Mesenchymal stem cell (in vitro differentiated cells and primary cell): ENCODE results near the gene JAG2.

ENCODE experiments used
- DNase-seq: peaks from one replicate; pipeline ENCODE4 v3.0.0-alpha.2; 2013
- H2AFZ ChIP-seq: one replicate; pipeline ENCODE4 v1.6.1; 2013; ENCODE audit warnings: low read depth, mild to moderate bottlenecking, control low read depth, inconsistent platforms, low read length, moderate library complexity
- H2AK5ac ChIP-seq: 2 replicates; pipeline ENCODE4 v1.6.1; 2013; ENCODE audit warnings: low read length, moderate library complexity, mild to moderate bottlenecking, inconsistent platforms; ENCODE audit not compliant: severe bottlenecking
- H2BK120ac ChIP-seq: one replicate; pipeline ENCODE4 v1.6.1; 2013; ENCODE audit warnings: low read depth, mild to moderate bottlenecking, inconsistent platforms, low read length, moderate library complexity
- H2BK12ac ChIP-seq, 2 experiments: one replicate each; pipeline ENCODE4 v1.6.1; 2013; ENCODE audit warnings: inconsistent platforms in 2 of 2, low read length in 2 of 2, mild to moderate bottlenecking in 2 of 2, moderate library complexity in 2 of 2, control low read depth in 1 of 2
- H2BK15ac ChIP-seq: one replicate; pipeline ENCODE4 v1.6.1; 2013; ENCODE audit warnings: mild to moderate bottlenecking, low read depth, inconsistent platforms; ENCODE audit not compliant: poor library complexity, severe bottlenecking
- H2BK5ac ChIP-seq: 2 replicates; pipeline ENCODE4 v1.6.1; 2013; ENCODE audit warnings: low read depth, mild to moderate bottlenecking, low read length, control low read depth, inconsistent platforms; ENCODE audit not compliant: poor library complexity, severe bottlenecking
- H3K14ac ChIP-seq, 2 experiments: one replicate each; pipeline ENCODE4 v1.6.1; 2013; ENCODE audit warnings: inconsistent platforms in 2 of 2, low read length in 2 of 2, control low read depth in 1 of 2, mild to moderate bottlenecking in 1 of 2, moderate library complexity in 1 of 2
- H3K18ac ChIP-seq, 2 experiments: one replicate each; pipeline ENCODE4 v1.6.1; 2013; ENCODE audit warnings: inconsistent platforms in 2 of 2, low read length in 2 of 2, control low read depth in 1 of 2, low read depth in 1 of 2, mild to moderate bottlenecking in 1 of 2
- H3K23ac ChIP-seq, 2 experiments: one replicate each; pipeline ENCODE4 v1.6.1; 2013; ENCODE audit warnings: inconsistent platforms in 2 of 2, low read length in 2 of 2, mild to moderate bottlenecking in 2 of 2, moderate library complexity in 2 of 2, control low read depth in 1 of 2
- H3K27ac ChIP-seq: 2 replicates; pipeline ENCODE4 v1.5.1; 2013; ENCODE audit warnings: mild to moderate bottlenecking, moderate library complexity, low read length, control low read depth, inconsistent platforms; ENCODE audit not compliant: poor library complexity, severe bottlenecking
- H3K27me3 ChIP-seq, 2 experiments: 2 replicates each; pipeline versions ENCODE4 v1.6.1 to v1.7.0; 2013; ENCODE audit warnings: low read length in 2 of 2, mild to moderate bottlenecking in 2 of 2, moderate library complexity in 2 of 2, control low read depth in 1 of 2, inconsistent platforms in 1 of 2; ENCODE audit not compliant: control insufficient read depth in 1 of 2, insufficient read depth in 1 of 2
- H3K36me3 ChIP-seq, 2 experiments: 2 replicates each; pipeline versions ENCODE4 v1.6.1 to v1.7.0; 2013; ENCODE audit warnings: low read length in 2 of 2, control low read depth in 1 of 2, inconsistent platforms in 1 of 2, low read depth in 1 of 2, mild to moderate bottlenecking in 1 of 2; ENCODE audit not compliant: insufficient read depth in 2 of 2, control insufficient read depth in 1 of 2
- H3K4ac ChIP-seq, 2 experiments: one replicate each; pipeline ENCODE4 v1.6.1; 2013; ENCODE audit warnings: inconsistent platforms in 2 of 2, low read length in 2 of 2, mild to moderate bottlenecking in 2 of 2, moderate library complexity in 2 of 2, control low read depth in 1 of 2, low read depth in 1 of 2
- H3K4me1 ChIP-seq: 2 replicates; pipeline ENCODE4 v1.6.1; 2013; ENCODE audit warnings: low read depth, low read length, control low read depth; ENCODE audit not compliant: control insufficient read depth, insufficient read depth
- H3K4me2 ChIP-seq: 2 replicates; pipeline ENCODE4 v1.6.1; 2013; ENCODE audit warnings: low read length, mild to moderate bottlenecking, inconsistent platforms; ENCODE audit not compliant: poor library complexity, severe bottlenecking
- H3K4me3 ChIP-seq, 2 experiments: 2 replicates each; pipeline versions ENCODE4 v1.5.1 to v1.7.0; 2013; ENCODE audit warnings: low read length in 2 of 2, mild to moderate bottlenecking in 2 of 2, control low read depth in 1 of 2, low read depth in 1 of 2; ENCODE audit not compliant: insufficient read depth in 1 of 2
- H3K79me1 ChIP-seq: replicated peaks from 2 replicates; pipeline ENCODE4 v1.6.1; 2013; ENCODE audit warnings: mild to moderate bottlenecking, control low read depth, low read length, inconsistent platforms; ENCODE audit not compliant: poor library complexity, severe bottlenecking
- H3K9ac ChIP-seq: 2 replicates; pipeline ENCODE4 v1.7.0; 2013; ENCODE audit warnings: mild to moderate bottlenecking, low read length, moderate library complexity
- H3K9me3 ChIP-seq: 2 replicates; pipeline ENCODE4 v1.7.0; 2013; ENCODE audit warnings: mild to moderate bottlenecking, low read length; ENCODE audit not compliant: control insufficient read depth
- H4K8ac ChIP-seq: one replicate; pipeline ENCODE4 v1.6.1; 2013; ENCODE audit warnings: inconsistent platforms, mild to moderate bottlenecking, low read length, moderate library complexity
- H4K91ac ChIP-seq: one replicate; pipeline ENCODE4 v1.6.1; 2013; ENCODE audit warnings: mild to moderate bottlenecking, low read length, inconsistent platforms
- WGBS: methylation state at CpG from one replicate; pipeline ENCODE4 v1.1.7; 2013; ENCODE audit warnings: mixed read lengths; 5-methylcytosine and 5-hydroxymethylcytosine counted together

The JAG2 gene

DNA sequence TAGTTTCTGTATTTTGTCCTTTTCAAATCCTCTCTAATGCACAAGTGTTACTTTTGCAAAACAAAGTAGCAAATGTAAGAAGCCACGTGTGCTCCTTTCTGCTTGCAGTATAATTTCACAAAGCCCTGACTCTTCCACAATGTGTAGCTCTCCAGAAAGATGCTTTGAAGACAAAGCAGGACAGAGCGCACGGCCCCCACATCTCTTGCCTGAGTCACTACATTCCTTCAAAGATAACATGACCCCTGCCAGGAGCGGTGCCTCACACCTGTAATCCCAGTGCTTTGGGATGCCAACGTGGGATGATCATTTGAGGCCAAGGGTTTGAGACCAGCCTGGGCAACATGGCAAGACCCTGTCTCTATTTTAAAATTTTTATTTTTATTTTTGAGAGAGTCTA is 40.5 kb downstream of the JAG2 start:
- no peaks in the 10 kb centered on the region for H3K79me1 ChIP-seq
- no peak overlapping the region for H3K9ac ChIP-seq
- no peak overlapping the region for H3K14ac ChIP-seq
- no peak overlapping the region for H2BK15ac ChIP-seq
- H3K4me1 ChIP-seq, result no peaks in the 10 kb centered on the region
- no peak overlapping the region for H2AFZ ChIP-seq
- no peak overlapping the region for H3K4ac ChIP-seq
- peaks cover 18% of the 10 kb centered on the region for H3K9me3 ChIP-seq
- H2BK5ac ChIP-seq, result no peak overlapping the region
- no peak overlapping the region for H3K23ac ChIP-seq
- H3K18ac ChIP-seq, result no peak overlapping the region
- no peak overlapping the region for H2AK5ac ChIP-seq
- H2BK12ac ChIP-seq, result no peak overlapping the region
- no peak overlapping the region for H4K91ac ChIP-seq
- no peak overlapping the region for H2BK120ac ChIP-seq
- WGBS, result 36% methylated on average over 5 of the region's 5 CpGs
- no peak overlapping the region for H3K4me3 ChIP-seq
- no peak overlapping the region for H4K8ac ChIP-seq
- peaks cover 40 to 54% of the 10 kb centered on the region in 2 experiments for H3K27me3 ChIP-seq
- DNase-seq, result no peak
- no peak overlapping the region for H3K27ac ChIP-seq
- no peaks in the 10 kb centered on the region for H3K36me3 ChIP-seq
- H3K4me2 ChIP-seq, result no peak overlapping the region

DNA sequence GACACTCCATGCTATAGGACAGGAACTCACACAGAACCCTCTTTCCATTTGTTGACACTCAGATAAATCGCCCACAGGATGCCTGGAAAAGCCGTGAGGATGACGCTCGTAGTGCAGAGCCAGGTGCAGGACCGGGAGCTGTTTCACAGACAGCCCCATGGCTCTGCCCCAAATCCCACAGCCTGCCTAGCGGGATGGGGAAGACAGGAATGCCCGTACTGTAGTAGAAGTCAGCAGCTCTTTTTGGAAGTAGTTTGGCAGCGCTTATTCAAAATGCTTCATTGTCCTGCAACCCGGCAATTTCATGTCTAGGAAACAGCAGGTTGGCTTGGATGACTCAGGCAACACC is 41.6 kb downstream of the JAG2 start:
- H3K23ac ChIP-seq, result peak overlapping the region in 1 of 2 experiments; percentile 17
- no peak overlapping the region for H3K4me2 ChIP-seq
- H3K36me3 ChIP-seq, result no peaks in the 10 kb centered on the region
- H3K9ac ChIP-seq, result no peak overlapping the region
- no peak overlapping the region for H2BK5ac ChIP-seq
- peaks cover 23% of the 10 kb centered on the region for H3K9me3 ChIP-seq
- no peak overlapping the region for H2BK120ac ChIP-seq
- no peak overlapping the region for H3K4me3 ChIP-seq
- no peak overlapping the region for H2BK12ac ChIP-seq
- WGBS, result 83% methylated on average over 9 of the region's 9 CpGs
- H3K18ac ChIP-seq, result no peak overlapping the region
- H3K14ac ChIP-seq, result no peak overlapping the region
- no peaks in the 10 kb centered on the region for H3K4me1 ChIP-seq
- no peaks in the 10 kb centered on the region for H3K79me1 ChIP-seq
- no peak overlapping the region for H4K91ac ChIP-seq
- peaks cover 43 to 60% of the 10 kb centered on the region in 2 experiments for H3K27me3 ChIP-seq
- no peak overlapping the region for H3K27ac ChIP-seq
- H3K4ac ChIP-seq, result no peak overlapping the region
- no peak overlapping the region for H4K8ac ChIP-seq
- no peak overlapping the region for H2BK15ac ChIP-seq
- no peak overlapping the region for H2AFZ ChIP-seq
- H2AK5ac ChIP-seq, result no peak overlapping the region
- DNase-seq, result no peak

DNA sequence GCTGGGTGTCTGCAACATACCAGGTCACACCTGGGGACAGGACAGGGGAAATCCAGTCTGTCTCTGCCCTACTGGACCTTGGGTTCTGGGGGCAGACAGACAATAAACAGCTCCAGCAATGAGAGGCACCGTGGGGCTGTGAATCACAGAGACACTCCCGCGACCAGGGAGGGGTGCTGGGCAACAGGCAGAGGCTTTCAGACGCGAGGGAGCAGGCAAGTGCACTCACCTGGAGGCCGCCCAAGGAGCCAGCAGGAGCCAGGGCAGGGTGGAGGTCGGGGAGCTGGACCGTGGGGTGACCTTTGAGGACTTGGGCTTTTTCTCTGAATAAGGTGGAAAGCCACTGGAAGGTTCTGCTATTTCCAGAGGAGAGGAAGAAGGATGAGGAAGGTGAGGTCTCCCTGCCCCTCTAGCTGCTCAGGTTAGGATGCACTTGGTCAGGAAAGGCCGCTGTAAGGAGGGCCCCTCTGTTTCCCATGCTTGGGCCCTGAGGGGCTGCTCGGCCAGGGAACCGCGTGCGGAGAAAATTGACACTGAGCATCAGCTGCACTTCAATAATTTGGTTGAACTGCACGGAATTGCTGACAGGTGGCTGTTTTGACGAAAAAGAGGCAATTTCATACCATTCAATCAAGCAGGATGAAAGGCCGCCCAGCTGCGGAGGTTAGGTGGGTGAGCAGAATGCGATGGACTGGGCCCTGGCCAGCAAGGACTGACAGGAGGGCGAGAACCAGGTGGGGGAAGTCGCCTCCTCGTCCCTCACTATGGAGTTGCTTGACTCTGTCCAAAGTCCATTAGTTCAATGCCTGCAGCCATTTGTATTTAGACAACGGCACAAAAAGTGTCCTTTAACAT is 42.2 kb downstream of the JAG2 start:
- H2BK5ac ChIP-seq, result no peak overlapping the region
- H2BK15ac ChIP-seq, result no peak overlapping the region
- H3K4me1 ChIP-seq, result no peaks in the 10 kb centered on the region
- H3K27me3 ChIP-seq, result peaks cover 49 to 66% of the 10 kb centered on the region in 2 experiments
- H3K4ac ChIP-seq, result no peak overlapping the region
- H3K23ac ChIP-seq, result peak overlapping the region in 1 of 2 experiments; percentile 17
- no peak overlapping the region for H4K91ac ChIP-seq
- H3K9ac ChIP-seq, result no peak overlapping the region
- H2BK12ac ChIP-seq, result no peak overlapping the region
- H3K9me3 ChIP-seq, result peaks cover 25% of the 10 kb centered on the region
- no peak overlapping the region for H4K8ac ChIP-seq
- H2AFZ ChIP-seq, result no peak overlapping the region
- no peak overlapping the region for H3K14ac ChIP-seq
- no peaks in the 10 kb centered on the region for H3K36me3 ChIP-seq
- H2AK5ac ChIP-seq, result no peak overlapping the region
- H3K4me3 ChIP-seq, result no peak overlapping the region
- H3K18ac ChIP-seq, result no peak overlapping the region
- no peak for DNase-seq
- no peak overlapping the region for H3K4me2 ChIP-seq
- H3K27ac ChIP-seq, result no peak overlapping the region
- WGBS, result 77% methylated on average over 22 of the region's 22 CpGs
- H3K79me1 ChIP-seq, result no peaks in the 10 kb centered on the region
- H2BK120ac ChIP-seq, result no peak overlapping the region

DNA sequence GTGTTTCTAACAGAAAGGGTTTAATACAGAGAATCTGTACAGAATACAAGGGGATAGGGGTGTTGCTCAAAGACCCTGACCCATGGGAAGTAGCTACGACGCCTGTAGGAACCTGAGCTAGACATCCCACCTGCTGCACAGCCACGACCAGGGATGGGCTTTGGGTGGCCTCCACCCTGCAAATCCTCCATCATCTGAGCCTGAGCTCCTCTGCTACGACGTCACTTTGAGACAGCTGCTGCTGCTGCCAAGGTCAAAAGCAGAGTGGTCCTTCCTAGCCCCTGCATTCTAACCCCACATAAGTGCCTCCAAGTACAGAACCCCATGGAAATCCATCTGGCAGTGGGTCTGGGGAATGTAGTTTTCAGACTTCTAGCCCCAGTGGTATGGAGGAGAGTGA is 43.8 kb downstream of the JAG2 start:
- no peaks in the 10 kb centered on the region for H3K4me1 ChIP-seq
- H2AK5ac ChIP-seq, result no peak overlapping the region
- no peak overlapping the region for H3K27ac ChIP-seq
- 43% methylated on average over 5 of the region's 5 CpGs for WGBS
- H3K27me3 ChIP-seq, result peaks cover 56 to 76% of the 10 kb centered on the region in 2 experiments
- H3K14ac ChIP-seq, result no peak overlapping the region
- H3K4me3 ChIP-seq, result no peak overlapping the region
- H2BK15ac ChIP-seq, result no peak overlapping the region
- H2BK12ac ChIP-seq, result no peak overlapping the region
- H3K18ac ChIP-seq, result no peak overlapping the region
- DNase-seq, result no peak
- peaks cover 28% of the 10 kb centered on the region for H3K9me3 ChIP-seq
- no peak overlapping the region for H2BK120ac ChIP-seq
- H3K9ac ChIP-seq, result no peak overlapping the region
- no peak overlapping the region for H3K4ac ChIP-seq
- no peak overlapping the region for H3K23ac ChIP-seq
- H3K36me3 ChIP-seq, result no peaks in the 10 kb centered on the region
- H2AFZ ChIP-seq, result no peak overlapping the region
- no peak overlapping the region for H4K91ac ChIP-seq
- no peak overlapping the region for H3K4me2 ChIP-seq
- no peak overlapping the region for H4K8ac ChIP-seq
- no peak overlapping the region for H2BK5ac ChIP-seq
- H3K79me1 ChIP-seq, result no peaks in the 10 kb centered on the region
